Inflammatory macrophage treated with lipopolysaccharide for 4 hours (primary cell): ENCODE results near the gene SLC12A1.

Experiments
- DNase-seq: peaks from one replicate; pipeline ENCODE4 v3.0.0-alpha.2; 2020

The SLC12A1 gene

DNA sequence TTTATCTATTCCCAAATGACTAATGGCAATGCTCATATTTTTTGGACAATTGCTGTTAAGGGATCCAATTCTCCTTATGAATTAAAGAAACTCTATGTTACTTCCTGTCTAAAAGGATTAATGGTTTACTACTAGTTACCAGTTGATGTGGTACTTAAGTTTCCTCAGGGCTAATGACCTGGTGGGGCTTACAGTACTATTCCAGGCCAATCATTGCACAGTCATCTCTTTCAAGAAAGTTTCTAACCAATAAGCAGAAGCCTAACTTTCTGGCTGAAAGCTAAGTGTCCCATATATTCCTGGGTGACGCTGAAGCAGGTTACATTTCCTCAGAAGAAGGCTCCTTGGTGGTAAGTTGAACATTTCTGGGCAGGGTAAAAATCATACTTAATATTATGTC, at the start of gene SLC12A1:
Gene SLC12A1, plus strand, starts transcription at position 322 of the 400 bp plus-strand sequence. CDS start 1,418 bp downstream, outside the sequence.
- no peak for DNase-seq

DNA sequence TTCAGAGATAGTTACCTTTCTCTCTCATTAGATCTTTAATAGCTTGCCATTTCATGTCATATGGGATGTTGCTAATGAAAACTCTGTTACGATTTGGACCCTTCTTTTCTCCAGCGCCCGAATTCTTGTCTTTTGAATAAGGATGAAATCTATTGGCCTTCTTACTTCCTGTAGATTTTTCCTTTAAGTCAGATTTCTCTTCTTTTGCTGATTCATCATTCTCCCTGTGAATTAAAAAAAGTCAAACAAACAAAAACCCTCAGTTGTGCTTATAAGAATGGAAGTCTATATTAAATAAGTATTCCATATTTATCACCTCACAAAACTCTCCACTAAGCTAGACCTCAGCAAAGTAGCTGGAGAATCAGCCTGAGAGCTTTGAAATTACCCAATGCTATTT, 37.5 kb upstream of the SLC12A1 start:
- DNase-seq = no peak

DNA sequence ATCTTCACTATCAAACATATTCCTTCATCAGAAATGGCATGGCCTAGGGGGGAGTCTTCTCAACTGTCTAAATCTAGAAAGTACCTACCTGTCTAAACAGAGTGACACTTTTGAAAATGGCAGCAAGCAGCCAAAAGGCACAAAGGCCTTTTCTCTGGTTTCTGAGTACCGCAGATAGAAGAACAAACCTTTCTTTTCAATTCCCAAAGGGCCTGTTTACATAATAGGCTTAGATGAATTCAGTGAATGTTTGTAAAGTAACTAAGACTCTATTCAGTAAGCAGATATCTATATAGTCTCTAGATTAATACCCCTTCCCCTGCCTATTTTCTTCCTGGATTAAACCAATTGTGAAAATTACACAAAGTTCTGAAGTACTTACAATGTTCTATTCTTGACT, 35.1 kb upstream of the SLC12A1 start:
- DNase-seq = no peak

- DNase-seq = no peak
Measured at GRCh38 chr15:48175126-48175525, 31.0 kb upstream of the SLC12A1 start.

DNA sequence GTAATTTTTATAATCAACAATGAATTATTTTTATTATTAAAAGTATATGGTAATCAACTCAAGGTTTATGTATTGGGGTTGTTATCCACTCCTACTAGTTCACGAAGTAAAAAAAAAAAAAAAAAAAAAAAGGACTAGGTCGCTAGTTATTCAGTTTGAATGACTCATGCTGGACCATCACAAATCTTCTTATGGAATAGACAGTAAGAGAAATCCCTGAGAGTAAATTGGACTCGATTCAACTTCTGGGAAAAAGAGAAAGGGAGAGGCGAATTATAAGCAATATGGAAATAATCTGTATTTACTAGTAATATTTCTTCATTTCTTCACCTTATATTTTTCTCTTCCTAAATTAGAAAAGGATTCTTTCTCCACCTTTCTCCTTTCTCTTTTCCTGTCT, 30.0 kb upstream of the SLC12A1 start:
- no peak for DNase-seq

GRCh38 chr15:48176957-48177356, 29.1 kb upstream of the SLC12A1 start:
- no peak for DNase-seq

- DNase-seq = peak; percentile 10
Measured at GRCh38 chr15:48177383-48177765, 28.7 kb upstream of the SLC12A1 start.

DNA sequence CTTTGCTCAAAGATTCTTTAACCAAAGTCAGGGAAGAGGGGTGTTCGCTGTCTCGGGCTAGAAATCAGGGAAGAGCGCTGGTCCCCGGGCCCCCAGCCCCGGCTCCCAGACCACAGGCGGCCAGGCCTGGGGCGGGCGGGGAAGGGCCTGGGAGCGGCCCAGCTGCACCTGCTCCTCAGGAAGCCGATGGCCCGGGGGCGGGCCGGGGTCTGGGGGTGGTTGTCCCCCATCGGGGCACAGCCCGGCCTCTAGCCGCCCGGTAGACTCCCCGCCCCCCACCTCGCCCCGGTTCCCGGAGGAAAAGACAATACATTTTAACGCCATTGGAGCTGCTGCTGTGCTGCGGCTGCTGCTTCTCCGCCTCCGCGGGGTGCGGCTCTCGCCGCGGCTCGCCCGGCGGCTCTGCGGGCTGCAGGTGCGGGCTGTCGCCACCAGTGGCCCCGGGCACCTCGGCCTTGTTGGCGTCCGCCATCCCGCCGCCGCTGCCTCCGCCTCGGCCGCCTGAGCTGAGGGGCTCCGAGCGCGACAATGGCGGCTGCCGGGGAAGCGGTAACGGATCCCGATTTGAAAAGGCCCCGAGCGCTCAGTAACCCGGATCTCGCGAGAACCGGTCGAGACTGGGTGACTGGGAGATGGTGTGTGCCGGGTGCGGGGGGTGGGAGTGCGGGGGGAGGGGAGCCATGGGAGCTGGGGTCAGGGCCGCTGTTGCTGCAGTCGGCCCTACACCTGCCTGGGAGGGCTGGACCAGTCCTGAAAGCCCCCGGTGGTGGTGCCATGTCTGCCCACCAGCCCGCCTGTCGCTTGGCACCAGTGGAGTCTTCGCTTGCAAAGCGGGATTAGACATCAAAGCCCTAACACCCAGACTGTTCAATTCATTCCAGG, 28.1 kb upstream of the SLC12A1 start, which contains the start of gene MYEF2:
Gene MYEF2, minus strand, starts transcription at position 530 of the 882 bp plus-strand sequence. Its CDS starts 58 bp downstream, at position 472.
- DNase-seq = peak; percentile 4

- DNase-seq = no peak
Measured at GRCh38 chr15:48178648-48178931, 27.5 kb upstream of the SLC12A1 start.

- DNase-seq = no peak
Measured at GRCh38 chr15:48182749-48183148, 23.4 kb upstream of the SLC12A1 start.

GRCh38 chr15:48185529-48185928, 20.6 kb upstream of the SLC12A1 start:
- DNase-seq = no peak

GRCh38 chr15:48186271-48186670, 19.8 kb upstream of the SLC12A1 start:
- no peak for DNase-seq

GRCh38 chr15:48190932-48191573, 15.0 kb upstream of the SLC12A1 start:
- peak; percentile 34 for DNase-seq

DNA sequence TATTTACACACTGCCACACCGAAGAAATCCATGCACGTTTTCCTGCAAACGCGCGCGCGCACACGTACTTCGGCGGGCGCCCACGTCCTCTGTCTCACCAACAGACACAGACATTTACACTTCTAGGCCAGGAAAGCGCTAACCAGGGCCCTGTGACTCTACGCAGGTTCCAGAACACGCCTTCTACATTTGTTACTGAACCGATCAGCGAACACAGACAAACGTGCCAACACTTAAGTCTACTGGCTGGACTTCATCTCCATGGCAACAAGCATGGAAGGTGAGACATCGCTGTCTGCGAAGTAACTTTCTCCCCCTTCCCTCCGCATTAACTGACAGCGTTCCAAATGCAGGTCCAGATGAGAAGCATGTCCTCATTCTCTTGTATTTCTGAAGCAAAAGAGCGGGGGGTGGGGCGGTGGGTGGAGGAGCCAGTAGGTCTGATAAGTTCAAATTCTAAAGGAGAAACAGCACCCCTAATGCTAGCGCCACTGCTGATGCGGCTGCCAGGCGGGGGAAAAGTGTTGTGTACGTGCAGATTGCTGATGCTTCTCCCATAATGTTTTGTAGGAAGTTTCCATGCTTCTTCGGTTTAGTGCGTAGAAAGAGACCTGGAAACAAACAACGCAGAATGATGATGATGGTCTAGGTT, 14.4 kb upstream of the SLC12A1 start, which contains the start of gene CTXN2:
Gene CTXN2, plus strand, starts transcription at position 92 of the 652 bp plus-strand sequence. CDS start 9,636 bp downstream, outside the sequence.
- DNase-seq = no peak

GRCh38 chr15:48202068-48202467, 4.0 kb upstream of the SLC12A1 start:
- DNase-seq = no peak

GRCh38 chr15:48221261-48221660, 15.2 kb downstream of the SLC12A1 start:
- DNase-seq = no peak

DNA sequence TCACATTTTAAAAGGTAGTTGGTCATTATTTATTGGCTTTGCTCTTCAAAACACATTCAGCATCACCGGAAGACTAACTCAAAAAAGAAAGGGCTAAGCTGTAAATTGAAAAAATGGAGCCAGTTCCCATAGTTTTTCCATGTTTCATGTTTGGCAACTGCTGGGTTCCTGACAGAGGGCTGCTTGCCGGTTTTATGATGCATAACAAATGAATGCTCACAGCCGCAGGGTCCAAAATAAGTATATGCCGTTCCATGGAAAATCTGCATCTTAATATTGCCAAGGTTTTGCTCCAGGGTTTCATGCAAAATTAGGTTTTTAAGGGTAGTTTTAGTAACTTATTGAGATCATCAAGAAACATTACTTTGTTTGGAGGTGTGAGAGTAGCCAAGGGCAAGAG, 15.8 kb downstream of the SLC12A1 start:
- DNase-seq = no peak

- no peak for DNase-seq
Measured at GRCh38 chr15:48222627-48223026, 16.5 kb downstream of the SLC12A1 start.

DNA sequence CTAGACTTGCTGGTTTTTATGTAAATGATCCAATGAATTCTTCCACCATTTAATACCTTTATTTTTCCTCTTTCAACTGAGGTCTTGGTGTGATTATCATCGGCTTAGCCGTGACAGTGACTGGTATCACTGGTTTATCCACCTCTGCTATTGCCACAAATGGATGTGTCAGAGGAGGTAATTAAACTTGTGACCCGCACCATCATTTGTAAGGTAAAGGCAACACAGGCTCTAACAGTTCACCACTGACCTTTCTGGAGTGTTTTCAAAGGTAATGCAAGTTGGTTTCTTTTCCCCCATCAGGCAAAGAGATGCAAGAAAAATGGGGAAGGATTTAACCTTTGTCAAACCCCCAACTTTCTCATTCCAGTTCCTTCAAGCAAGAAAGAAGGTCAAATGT, 19.7 kb downstream of the SLC12A1 start:
- DNase-seq = no peak

- DNase-seq = no peak
Measured at GRCh38 chr15:48230498-48230897, 24.4 kb downstream of the SLC12A1 start.

DNA sequence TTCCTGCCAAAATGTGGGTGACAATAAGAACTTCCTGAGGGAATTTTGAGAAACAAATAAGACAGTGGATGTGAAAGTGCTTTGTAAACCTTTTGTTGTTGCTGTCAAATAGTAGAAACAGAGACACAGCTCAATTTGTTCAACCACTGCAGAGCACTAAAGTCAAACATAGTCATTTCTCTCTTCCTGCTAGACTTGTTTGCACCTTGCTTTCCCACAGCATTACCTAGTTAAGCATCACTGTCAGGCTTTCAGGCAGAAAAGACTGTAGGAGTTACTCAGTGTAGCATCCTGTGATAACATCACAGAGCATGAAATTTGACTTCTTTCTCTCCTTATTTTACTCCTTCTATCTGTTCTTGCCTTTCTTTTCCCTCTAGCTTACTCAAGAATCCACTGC, 27.1 kb downstream of the SLC12A1 start:
- DNase-seq = no peak

- DNase-seq = no peak
Measured at GRCh38 chr15:48239334-48239733, 33.2 kb downstream of the SLC12A1 start.

DNA sequence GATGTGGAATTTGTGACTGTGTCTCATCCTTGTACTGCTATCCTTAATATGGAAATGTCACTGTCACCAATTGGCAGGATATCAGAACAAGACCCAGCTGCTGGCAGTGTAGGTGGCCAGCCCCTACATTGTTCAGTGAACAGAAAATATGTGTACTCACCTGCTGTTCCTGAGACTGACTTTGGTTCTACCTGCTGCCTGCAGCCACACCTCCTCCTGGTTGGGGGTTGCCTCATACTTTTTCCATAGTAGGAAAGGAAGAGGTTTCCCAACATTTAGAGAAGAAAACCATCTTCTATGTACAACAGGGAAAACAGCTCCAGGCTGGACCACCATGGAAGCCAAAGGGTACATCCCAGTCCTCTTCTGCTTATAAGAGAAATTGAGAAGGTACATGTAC, 35.9 kb downstream of the SLC12A1 start:
- DNase-seq = no peak

DNA sequence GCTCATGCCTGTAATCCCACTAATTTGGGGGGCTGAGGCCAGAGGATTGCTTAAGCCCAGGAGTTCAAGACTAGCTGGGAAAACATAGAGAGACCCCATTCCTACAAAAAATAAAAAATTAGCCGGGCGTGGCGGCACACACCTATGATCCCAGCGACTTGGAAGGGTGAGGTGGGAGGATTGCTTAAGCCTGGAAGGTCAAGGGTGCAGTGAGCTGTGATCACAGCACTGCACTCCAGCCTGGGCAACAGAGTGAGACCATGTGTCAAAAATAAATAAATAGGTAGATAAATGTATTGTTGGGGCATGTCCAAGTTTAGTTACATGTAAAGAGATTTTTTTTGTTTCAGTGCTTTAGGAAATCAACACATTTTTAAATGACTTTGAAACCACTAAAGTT, 36.4 kb downstream of the SLC12A1 start:
- no peak for DNase-seq
